Measurements from ENCODE around the gene LTN1.
"Not testable (repeated sequence)": the region's sequence is repeated elsewhere in the genome, so short reads cannot be mapped to it uniquely, and the experiment has no call there.

Gene LTN1

GRCh38 chr21:28992526-28993292 is at the start of gene LTN1:
TSS of gene LTN1 (minus strand) at chr21:28992877. CDS start at chr21:28992805, 72 bp downstream.
- DNase-seq: peak; percentile 91 to 99 (median 98)

- DNase-seq: no peak
Measured at GRCh38 chr21:29034678-29035077, 42.0 kb upstream of the LTN1 start.

GRCh38 chr21:29033871-29034270 is 41.2 kb upstream of the LTN1 start:
- no peak for DNase-seq

GRCh38 chr21:29033301-29033700 is 40.6 kb upstream of the LTN1 start:
- DNase-seq: no peak

- no peak for DNase-seq
Measured at GRCh38 chr21:29030909-29031308, 38.2 kb upstream of the LTN1 start.

GRCh38 chr21:29029524-29029923 is 36.8 kb upstream of the LTN1 start:
- no peak for DNase-seq

- no peak for DNase-seq
Measured at GRCh38 chr21:29025328-29025713, 32.6 kb upstream of the LTN1 start.

- DNase-seq: peak; percentile 93 to 100 (median 99)
Measured at GRCh38 chr21:29024474-29025327, 32.0 kb upstream of the LTN1 start, which contains the start of gene USP16. TSS of gene USP16 (plus strand) at chr21:29024668. CDS start at chr21:29027914, 3,246 bp downstream.

GRCh38 chr21:29022166-29022565 is 29.5 kb upstream of the LTN1 start:
- no peak for DNase-seq

- peak in 1 of 14 donors; percentile 18 for DNase-seq
Measured at GRCh38 chr21:29018540-29018939, 25.9 kb upstream of the LTN1 start.

- no peak for DNase-seq
Measured at GRCh38 chr21:29017639-29018237, 25.1 kb upstream of the LTN1 start.

- not testable (repeated sequence) for DNase-seq
Measured at GRCh38 chr21:29011236-29011635, 18.6 kb upstream of the LTN1 start.

GRCh38 chr21:29008367-29008766 is 15.7 kb upstream of the LTN1 start:
- no peak for DNase-seq

- DNase-seq: no peak
Measured at GRCh38 chr21:29007810-29008209, 15.1 kb upstream of the LTN1 start.

- no peak for DNase-seq
Measured at GRCh38 chr21:29007135-29007534, 14.5 kb upstream of the LTN1 start.

- DNase-seq: no peak
Measured at GRCh38 chr21:29005696-29006095, 13.0 kb upstream of the LTN1 start.

- peak; percentile 59 to 95 (median 93) for DNase-seq
Measured at GRCh38 chr21:29002442-29003144, 9.9 kb upstream of the LTN1 start.

GRCh38 chr21:28993293-28993629 is 584 bp upstream of the LTN1 start:
- peak in 1 of 14 donors; percentile 33 for DNase-seq

- DNase-seq: no peak
Measured at GRCh38 chr21:28991861-28992525, 684 bp downstream of the LTN1 start.

GRCh38 chr21:28988146-28988545 is 4.5 kb downstream of the LTN1 start:
- not testable (repeated sequence) for DNase-seq

GRCh38 chr21:28986677-28987076 is 6.0 kb downstream of the LTN1 start:
- DNase-seq: no peak

GRCh38 chr21:28982637-28983036 is 10.0 kb downstream of the LTN1 start:
- no peak for DNase-seq

Measured in C1 segment of cervical spinal cord (tissue), 14 donors.